Activated naive CD4-positive, alpha-beta T cell treated with anti-CD3 and anti-CD28 coated beads, Interleukin-2, amount 50 U/mL, for 24 hours (primary cell): ENCODE results near the gene EP300.
A peak's percentile ranks its signal among the peaks of the same experiment; 100 is the strongest.
"Not testable (repeated sequence)": the region's sequence is repeated elsewhere in the genome, so short reads cannot be mapped to it uniquely, and the experiment has no call there.

Source experiments
- H3K27ac Mint-ChIP-seq: one replicate; pipeline ENCODE4 v1.8.0; 2021; ENCODE audit warnings: mild to moderate bottlenecking, mixed read lengths
- H3K27me3 Mint-ChIP-seq: one replicate; pipeline ENCODE4 v1.8.0; 2021; ENCODE audit warnings: mixed read lengths
- H3K36me3 Mint-ChIP-seq: one replicate; pipeline ENCODE4 v1.8.0; 2021; ENCODE audit warnings: mixed read lengths
- H3K4me1 Mint-ChIP-seq: one replicate; pipeline ENCODE4 v1.8.0; 2021; ENCODE audit warnings: mixed read lengths
- H3K4me3 Mint-ChIP-seq: one replicate; pipeline ENCODE4 v1.8.0; 2021; ENCODE audit warnings: mild to moderate bottlenecking, mixed read lengths
- H3K9me3 Mint-ChIP-seq: one replicate; pipeline ENCODE4 v1.8.0; 2021; ENCODE audit warnings: mixed read lengths

Gene EP300

GRCh38 chr22:41092023-41092817, at the start of gene EP300:
Gene EP300 (plus strand): TSS chr22:41092592. CDS start chr22:41093005, 413 bp downstream.
- peaks cover 9% of the 10 kb centered on the region for H3K36me3 Mint-ChIP-seq
- peak within 1 kb of the TSS; percentile 99 for H3K27ac Mint-ChIP-seq
- H3K27me3 Mint-ChIP-seq, result no peaks in the 10 kb centered on the region
- peak within 1 kb of the TSS; percentile 100 for H3K4me3 Mint-ChIP-seq
- no peaks in the 10 kb centered on the region for H3K9me3 Mint-ChIP-seq
- H3K4me1 Mint-ChIP-seq, result peaks cover 35% of the 10 kb centered on the region

GRCh38 chr22:41043722-41044121, 48.7 kb upstream of the EP300 start:
- no peak overlapping the region for H3K4me3 Mint-ChIP-seq
- no peak overlapping the region for H3K27ac Mint-ChIP-seq
- no peaks in the 10 kb centered on the region for H3K4me1 Mint-ChIP-seq
- no peaks in the 10 kb centered on the region for H3K27me3 Mint-ChIP-seq
- H3K9me3 Mint-ChIP-seq, result no peaks in the 10 kb centered on the region
- H3K36me3 Mint-ChIP-seq, result no peaks in the 10 kb centered on the region

- not testable (repeated sequence) for H3K36me3 Mint-ChIP-seq, H3K4me3 Mint-ChIP-seq, H3K9me3 Mint-ChIP-seq, H3K4me1 Mint-ChIP-seq, H3K27ac Mint-ChIP-seq, H3K27me3 Mint-ChIP-seq
These were observed 46.8 kb upstream of the EP300 start for GRCh38 chr22:41045575-41045974.

- Mint-ChIP-seq H3K36me3 (no peaks in the 10 kb centered on the region), H3K27me3 (no peaks in the 10 kb centered on the region), H3K27ac (no peak overlapping the region), H3K4me3 (no peak overlapping the region), H3K4me1 (no peaks in the 10 kb centered on the region), H3K9me3 (no peaks in the 10 kb centered on the region)
These were observed 44.6 kb upstream of the EP300 start for GRCh38 chr22:41047801-41048211.

DNA sequence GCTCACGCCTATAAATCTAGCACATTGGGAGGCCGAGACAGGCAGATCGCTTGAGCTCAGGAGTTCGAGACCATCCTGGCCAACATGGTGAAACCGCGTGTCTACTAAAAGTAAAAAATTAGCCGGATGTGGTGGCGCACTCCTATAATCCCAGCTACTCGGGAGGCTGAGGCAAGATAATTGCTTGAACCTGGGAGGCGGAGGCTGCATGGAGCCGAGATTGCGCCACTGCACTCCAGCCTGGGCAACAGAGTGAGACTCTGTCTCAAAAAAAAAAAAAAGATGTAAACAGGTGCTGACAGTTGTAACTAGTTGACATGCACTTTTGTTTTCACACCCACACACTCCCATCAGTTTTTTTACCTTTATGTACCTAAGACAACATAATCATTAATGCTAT, 44.0 kb upstream of the EP300 start:
- not testable (repeated sequence) for H3K9me3 Mint-ChIP-seq, H3K27me3 Mint-ChIP-seq, H3K36me3 Mint-ChIP-seq, H3K4me1 Mint-ChIP-seq, H3K4me3 Mint-ChIP-seq, H3K27ac Mint-ChIP-seq

DNA sequence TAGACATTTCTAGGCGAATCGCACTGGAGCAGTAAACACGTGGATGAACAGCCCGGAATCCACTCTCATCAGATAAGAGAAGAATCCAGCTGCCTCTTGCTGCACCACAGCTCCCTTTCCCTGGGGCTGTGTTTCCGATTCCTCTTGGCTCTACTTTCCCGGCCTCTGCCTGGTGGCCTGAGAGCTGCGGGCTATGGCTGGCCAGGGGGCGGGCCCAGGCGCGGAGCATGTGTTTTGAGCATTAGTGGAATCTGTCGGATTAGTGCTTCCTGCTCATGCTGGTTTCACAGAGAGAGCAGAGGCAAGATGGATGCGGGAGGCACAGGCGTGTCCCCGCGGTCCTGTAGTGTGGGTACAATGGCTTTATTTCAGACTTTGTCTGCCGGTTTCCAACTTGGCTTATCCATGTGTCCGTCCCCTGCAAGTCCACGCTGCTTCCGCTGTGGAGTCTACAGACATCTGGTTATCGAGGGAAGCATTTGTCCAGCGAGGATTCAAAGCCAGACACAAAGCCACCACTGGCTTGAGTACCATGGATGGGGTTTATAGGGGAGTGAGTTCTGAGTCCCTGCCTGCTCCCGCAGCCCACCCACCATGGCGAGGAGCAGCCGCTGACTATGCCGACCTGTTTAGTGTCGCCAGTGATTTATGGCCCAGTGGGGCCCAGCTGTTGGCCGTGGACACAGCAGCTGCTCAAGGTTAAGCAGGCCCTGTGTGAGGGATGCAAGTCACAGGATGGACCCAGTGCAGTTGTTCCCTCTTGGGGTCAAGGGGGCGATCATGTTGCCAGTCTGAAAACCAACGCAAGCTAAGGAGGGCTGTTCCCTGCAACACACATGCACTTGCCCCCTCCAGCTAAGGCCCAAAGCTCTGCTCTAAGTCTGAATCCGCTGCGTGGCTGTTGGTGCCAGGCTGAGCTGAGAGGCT, 43.3 kb upstream of the EP300 start:
- no peaks in the 10 kb centered on the region for H3K9me3 Mint-ChIP-seq
- H3K36me3 Mint-ChIP-seq, result no peaks in the 10 kb centered on the region
- no peaks in the 10 kb centered on the region for H3K27me3 Mint-ChIP-seq
- no peak overlapping the region for H3K27ac Mint-ChIP-seq
- no peak overlapping the region for H3K4me3 Mint-ChIP-seq
- H3K4me1 Mint-ChIP-seq, result no peaks in the 10 kb centered on the region

GRCh38 chr22:41049795-41050194, 42.6 kb upstream of the EP300 start:
- not testable (repeated sequence) for H3K4me3 Mint-ChIP-seq, H3K9me3 Mint-ChIP-seq, H3K27ac Mint-ChIP-seq, H3K27me3 Mint-ChIP-seq, H3K4me1 Mint-ChIP-seq, H3K36me3 Mint-ChIP-seq

GRCh38 chr22:41050883-41051282, 41.5 kb upstream of the EP300 start:
- Mint-ChIP-seq H3K4me3 (no peak overlapping the region), H3K27me3 (no peaks in the 10 kb centered on the region), H3K27ac (no peak overlapping the region), H3K4me1 (no peaks in the 10 kb centered on the region), H3K36me3 (no peaks in the 10 kb centered on the region), H3K9me3 (no peaks in the 10 kb centered on the region)

- H3K27me3 Mint-ChIP-seq, result no peaks in the 10 kb centered on the region
- no peaks in the 10 kb centered on the region for H3K36me3 Mint-ChIP-seq
- no peaks in the 10 kb centered on the region for H3K9me3 Mint-ChIP-seq
- H3K27ac Mint-ChIP-seq, result no peak overlapping the region
- H3K4me3 Mint-ChIP-seq, result no peak overlapping the region
- no peaks in the 10 kb centered on the region for H3K4me1 Mint-ChIP-seq
These were observed 39.5 kb upstream of the EP300 start for GRCh38 chr22:41052661-41053490.

- Mint-ChIP-seq H3K4me3 (no peak overlapping the region), H3K27me3 (no peaks in the 10 kb centered on the region), H3K36me3 (no peaks in the 10 kb centered on the region), H3K4me1 (no peaks in the 10 kb centered on the region), H3K27ac (no peak overlapping the region), H3K9me3 (no peaks in the 10 kb centered on the region)
These were observed 35.3 kb upstream of the EP300 start for GRCh38 chr22:41057076-41057475.

- no peak overlapping the region for H3K27ac Mint-ChIP-seq
- H3K36me3 Mint-ChIP-seq, result no peaks in the 10 kb centered on the region
- no peaks in the 10 kb centered on the region for H3K27me3 Mint-ChIP-seq
- no peaks in the 10 kb centered on the region for H3K4me1 Mint-ChIP-seq
- no peak overlapping the region for H3K4me3 Mint-ChIP-seq
- no peaks in the 10 kb centered on the region for H3K9me3 Mint-ChIP-seq
These were observed 30.2 kb upstream of the EP300 start for GRCh38 chr22:41062146-41062545.

GRCh38 chr22:41064326-41064725, 28.1 kb upstream of the EP300 start:
- not testable (repeated sequence) for H3K4me1 Mint-ChIP-seq

DNA sequence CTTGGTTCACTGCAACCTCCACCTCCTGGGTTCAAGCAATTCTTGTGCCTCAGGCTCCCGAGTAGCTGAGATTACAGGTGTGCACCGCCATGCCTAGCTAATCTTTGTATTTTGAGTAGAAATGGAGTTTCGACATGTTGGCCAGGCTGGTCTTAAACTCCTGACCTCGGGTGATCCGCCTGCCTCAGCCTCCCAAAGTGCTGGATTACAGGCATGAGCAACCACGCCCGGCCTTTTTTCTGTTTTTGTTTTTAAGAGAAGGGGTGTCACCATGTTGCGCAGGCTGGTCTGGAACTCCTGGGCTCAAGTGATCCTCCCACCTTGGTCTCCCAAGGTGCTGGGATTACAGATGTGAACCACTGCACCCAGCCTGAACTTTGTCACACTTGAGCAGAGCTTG, 26.1 kb upstream of the EP300 start:
- not testable (repeated sequence) for H3K36me3 Mint-ChIP-seq, H3K27me3 Mint-ChIP-seq, H3K4me3 Mint-ChIP-seq, H3K9me3 Mint-ChIP-seq, H3K27ac Mint-ChIP-seq, H3K4me1 Mint-ChIP-seq

More at GRCh38 chr22:41064326-41064725, 28.1 kb upstream of the EP300 start:
- H3K4me3 Mint-ChIP-seq, H3K27ac Mint-ChIP-seq, H3K27me3 Mint-ChIP-seq, H3K9me3 Mint-ChIP-seq, H3K36me3 Mint-ChIP-seq: not testable (repeated sequence)

GRCh38 chr22:41067968-41068367, 24.4 kb upstream of the EP300 start:
- not testable (repeated sequence) for H3K9me3 Mint-ChIP-seq, H3K4me3 Mint-ChIP-seq, H3K36me3 Mint-ChIP-seq, H3K4me1 Mint-ChIP-seq, H3K27ac Mint-ChIP-seq, H3K27me3 Mint-ChIP-seq

DNA sequence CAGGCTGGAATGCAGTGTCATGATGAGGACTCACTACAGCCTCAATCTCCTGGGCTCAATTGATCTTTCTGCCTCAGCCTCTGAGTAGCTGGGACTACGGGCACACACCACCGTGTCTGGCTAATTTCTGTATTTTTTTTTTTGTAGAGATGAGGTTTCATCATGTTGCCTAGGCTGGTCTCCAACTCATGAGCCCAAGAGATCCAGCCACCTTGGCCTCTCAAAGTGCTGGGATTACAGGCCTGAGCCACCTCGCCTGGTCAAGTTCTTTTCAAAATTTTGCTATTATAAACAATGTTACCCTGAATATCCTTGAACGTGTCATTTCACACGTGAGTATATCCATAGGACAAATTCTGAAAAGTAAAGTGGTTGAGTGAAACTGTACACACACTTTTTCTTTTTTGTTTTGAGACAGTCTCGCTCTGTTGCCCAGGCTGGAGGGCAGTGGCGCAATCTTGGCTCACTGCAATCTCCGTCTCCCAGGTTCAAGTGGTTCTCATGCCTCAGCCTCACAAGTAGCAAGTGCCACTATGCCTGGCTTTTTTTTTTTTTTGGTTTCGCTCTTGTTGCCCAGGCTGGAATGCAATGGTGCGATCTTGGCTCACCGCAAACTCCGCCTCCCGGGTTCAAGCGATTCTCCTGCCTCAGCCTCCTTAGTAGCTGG, 21.6 kb upstream of the EP300 start:
- Mint-ChIP-seq H3K4me1 (peaks cover 8% of the 10 kb centered on the region), H3K36me3 (no peaks in the 10 kb centered on the region), H3K27ac (no peak overlapping the region), H3K27me3 (no peaks in the 10 kb centered on the region), H3K9me3 (no peaks in the 10 kb centered on the region), H3K4me3 (no peak overlapping the region)
